GM12878 (cell line): Measurements from ENCODE around the gene OTULIN. TPM values are rescaled to one million over a fixed set of nuclear protein-coding genes. Genes with fewer than 3 reads are reported as not detected.

Experiments used
- BCLAF1 ChIP-seq: fragments of 450-650 bp; IDR thresholded peaks from 2 replicates; pipeline ENCODE4 v1.6.1; 2017; ENCODE audit warnings: antibody characterized with exemption, mild to moderate bottlenecking, moderate library complexity
- CBFB ChIP-seq: IDR thresholded peaks from 2 replicates; pipeline ENCODE4 v1.6.1; 2016; ENCODE audit warnings: antibody characterized with exemption, low read depth
- CBX3 ChIP-seq: fragments of 200-600 bp; sonication (generic); IDR thresholded peaks from 2 replicates; pipeline ENCODE4 v1.6.1; 2016; ENCODE audit warnings: low read depth, borderline replicate concordance
- EED ChIP-seq: sonication (generic); IDR thresholded peaks from 2 replicates; pipeline ENCODE4 v1.6.1; 2016; ENCODE audit warnings: antibody characterized with exemption, low read depth
- FOXK2 ChIP-seq: fragments of 450-650 bp; IDR thresholded peaks from 2 replicates; pipeline ENCODE4 v1.6.1; 2017; ENCODE audit warnings: mild to moderate bottlenecking, moderate library complexity
- FOXM1 ChIP-seq: IDR thresholded peaks from 2 replicates; pipeline ENCODE4 v1.6.1; 2012; ENCODE audit warnings: low read depth, mild to moderate bottlenecking, inconsistent platforms, low read length, moderate library complexity
- KAT2A ChIP-seq: conservative IDR thresholded peaks from 2 replicates; pipeline ENCODE4 v1.6.1; 2011; ENCODE audit warnings: low read depth, low read length; ENCODE audit not compliant: control insufficient read depth
- KDM1A ChIP-seq: fragments of 200-600 bp; sonication (generic); IDR thresholded peaks from 2 replicates; pipeline ENCODE4 v1.6.1; 2016; ENCODE audit warnings: borderline replicate concordance
- MYB ChIP-seq: fragments of 150-350 bp; IDR thresholded peaks from 2 replicates; pipeline ENCODE4 v1.6.1; 2014; ENCODE audit warnings: mild to moderate bottlenecking, low read depth, low read length, borderline replicate concordance
- NR2C2 ChIP-seq: IDR thresholded peaks from 2 replicates; pipeline ENCODE4 v1.6.1; 2011; ENCODE audit warnings: borderline replicate concordance, low read depth; ENCODE audit not compliant: control insufficient read depth, insufficient read length
- POLR2A ChIP-seq: IDR thresholded peaks from 2 replicates; pipeline ENCODE4 v1.6.1; 2011; ENCODE audit warnings: low read depth, mild to moderate bottlenecking, low read length
- POU2F2 ChIP-seq: IDR thresholded peaks from 3 replicates; pipeline ENCODE4 v1.6.1; 2011; ENCODE audit warnings: low read depth, mild to moderate bottlenecking, low read length, borderline replicate concordance
- RBBP5 ChIP-seq: fragments of 200-600 bp; sonication (generic); conservative IDR thresholded peaks from 2 replicates; pipeline ENCODE4 v1.6.1; 2016
- SMAD1 ChIP-seq: fragments of 450-650 bp; IDR thresholded peaks from 2 replicates; pipeline ENCODE4 v1.6.1; 2018; ENCODE audit warnings: mild to moderate bottlenecking, low read depth; ENCODE audit not compliant: partially characterized antibody
- SMC3 ChIP-seq: IDR thresholded peaks from 2 replicates; pipeline ENCODE4 v1.6.1; 2011; ENCODE audit warnings: low read length, improper control_type of control experiment, borderline replicate concordance
- SREBF1 ChIP-seq: IDR thresholded peaks from 2 replicates; pipeline ENCODE4 v1.6.1; 2012; ENCODE audit warnings: mild to moderate bottlenecking, low read length
- STAT1 ChIP-seq: fragments of 450-650 bp; conservative IDR thresholded peaks from 2 replicates; pipeline ENCODE4 v1.6.1; 2014; ENCODE audit warnings: antibody characterized with exemption, mild to moderate bottlenecking
- STAT3 ChIP-seq: IDR thresholded peaks from 2 replicates; pipeline ENCODE4 v1.6.1; 2011; ENCODE audit warnings: low read depth, low read length, improper control_type of control experiment
- SUPT20H ChIP-seq: IDR thresholded peaks from 2 replicates; pipeline ENCODE4 v1.6.1; 2011; ENCODE audit warnings: low read depth, mild to moderate bottlenecking, low read length, moderate library complexity, borderline replicate concordance; ENCODE audit not compliant: control insufficient read depth
- ZBED1 ChIP-seq: IDR thresholded peaks from 2 replicates; pipeline ENCODE4 v1.6.1; 2016; ENCODE audit warnings: borderline replicate concordance
- polyA plus RNA-seq, 11 experiments: library from polyadenylated mRNA; depleted of rRNA in 4 of 11; unstranded in 6 of 11; stranded (reverse) in 5 of 11; fragments of >200 nt; fragmentation: Nextera tagmentation in 4 of 11; fragmentation: Illumina TruSeq in 1 of 11; extraction: Ambion mirVana in 4 of 11; extraction: Trizol in 1 of 11; gene quantifications; 1 replicate in 1 of 11; 2 replicates in 10 of 11; pipeline versions ENCODE4 v1.2.1 to v1.2.3, GENCODE V29; 2011 to 2016; ENCODE audit warnings: inconsistent platforms in 2 of 11, missing spikeins in 2 of 11, low read depth in 1 of 11
- total RNA-seq, 4 experiments: library from RNA; depleted of rRNA in 3 of 4; stranded (reverse); fragments of >200 nt in 3 of 4; fragmentation: Illumina TruSeq in 1 of 4; extraction: Trizol in 1 of 4; gene quantifications; 2 replicates each; pipeline versions ENCODE4 v1.2.1 to v1.2.3, GENCODE V29; 2013 to 2021
- TF ChIP-seq, protein P1 (sequence below): fragments of 450-650 bp; IDR thresholded peaks from 2 replicates; pipeline ENCODE4 v1.6.1; 2017; ENCODE audit warnings: mild to moderate bottlenecking, low read depth, inconsistent platforms; ENCODE audit not compliant: poor library complexity, severe bottlenecking
- TF ChIP-seq, protein P2 (sequence below): fragments of 450-650 bp; IDR thresholded peaks from 2 replicates; pipeline ENCODE4 v1.6.1; 2016; ENCODE audit warnings: mild to moderate bottlenecking
- TF ChIP-seq, protein P3 (sequence below): fragments of 450-650 bp; IDR thresholded peaks from 2 replicates; pipeline ENCODE4 v1.6.1; 2017; ENCODE audit warnings: mild to moderate bottlenecking, moderate library complexity

The OTULIN gene
- total and polyA plus RNA-seq, 10 of the 15 experiments (the other 5 are each of a cell fraction or from before 2014, with no cell fraction given), result 6.6 to 70.5 (median 28.7) TPM

DNA sequence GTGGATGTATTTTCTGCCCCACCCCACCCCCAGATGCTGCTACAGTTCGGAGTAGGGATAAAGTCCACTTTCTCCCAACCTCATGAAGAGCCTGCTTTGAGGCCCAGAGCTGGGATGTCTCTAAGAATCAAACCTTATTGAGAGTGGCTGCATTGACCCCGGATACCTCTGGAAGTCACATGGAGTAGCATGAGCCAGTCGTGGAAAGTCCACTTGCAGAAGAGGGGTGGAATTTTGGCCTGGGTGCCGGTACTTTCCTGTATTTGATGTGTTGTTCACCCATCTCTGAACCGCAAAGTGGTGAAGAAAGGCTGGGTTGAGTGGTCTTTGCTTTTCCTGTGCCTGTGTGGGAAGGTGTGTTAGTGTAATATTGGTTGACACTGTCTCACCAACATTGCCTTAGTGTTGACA, 3.7 kb downstream of the OTULIN start (continued):
- TF ChIP-seq, protein P1, sequence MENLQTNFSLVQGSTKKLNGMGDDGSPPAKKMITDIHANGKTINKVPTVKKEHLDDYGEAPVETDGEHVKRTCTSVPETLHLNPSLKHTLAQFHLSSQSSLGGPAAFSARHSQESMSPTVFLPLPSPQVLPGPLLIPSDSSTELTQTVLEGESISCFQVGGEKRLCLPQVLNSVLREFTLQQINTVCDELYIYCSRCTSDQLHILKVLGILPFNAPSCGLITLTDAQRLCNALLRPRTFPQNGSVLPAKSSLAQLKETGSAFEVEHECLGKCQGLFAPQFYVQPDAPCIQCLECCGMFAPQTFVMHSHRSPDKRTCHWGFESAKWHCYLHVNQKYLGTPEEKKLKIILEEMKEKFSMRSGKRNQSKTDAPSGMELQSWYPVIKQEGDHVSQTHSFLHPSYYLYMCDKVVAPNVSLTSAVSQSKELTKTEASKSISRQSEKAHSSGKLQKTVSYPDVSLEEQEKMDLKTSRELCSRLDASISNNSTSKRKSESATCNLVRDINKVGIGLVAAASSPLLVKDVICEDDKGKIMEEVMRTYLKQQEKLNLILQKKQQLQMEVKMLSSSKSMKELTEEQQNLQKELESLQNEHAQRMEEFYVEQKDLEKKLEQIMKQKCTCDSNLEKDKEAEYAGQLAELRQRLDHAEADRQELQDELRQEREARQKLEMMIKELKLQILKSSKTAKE, result peak; percentile 33
- no peak for TF ChIP-seq BCLAF1
- TF ChIP-seq, protein P2, sequence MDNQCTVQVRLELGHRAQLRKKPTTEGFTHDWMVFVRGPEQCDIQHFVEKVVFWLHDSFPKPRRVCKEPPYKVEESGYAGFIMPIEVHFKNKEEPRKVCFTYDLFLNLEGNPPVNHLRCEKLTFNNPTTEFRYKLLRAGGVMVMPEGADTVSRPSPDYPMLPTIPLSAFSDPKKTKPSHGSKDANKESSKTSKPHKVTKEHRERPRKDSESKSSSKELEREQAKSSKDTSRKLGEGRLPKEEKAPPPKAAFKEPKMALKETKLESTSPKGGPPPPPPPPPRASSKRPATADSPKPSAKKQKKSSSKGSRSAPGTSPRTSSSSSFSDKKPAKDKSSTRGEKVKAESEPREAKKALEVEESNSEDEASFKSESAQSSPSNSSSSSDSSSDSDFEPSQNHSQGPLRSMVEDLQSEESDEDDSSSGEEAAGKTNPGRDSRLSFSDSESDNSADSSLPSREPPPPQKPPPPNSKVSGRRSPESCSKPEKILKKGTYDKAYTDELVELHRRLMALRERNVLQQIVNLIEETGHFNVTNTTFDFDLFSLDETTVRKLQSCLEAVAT, result peak; percentile 61
- no peak for TF ChIP-seq STAT1
- TF ChIP-seq MYB, result no peak
- peak; percentile 39; the same call in 1 of the 2 replicates for TF ChIP-seq FOXM1
- no peak for TF ChIP-seq NR2C2
- TF ChIP-seq POLR2A, result no peak
- no peak for TF ChIP-seq SUPT20H
- TF ChIP-seq ZBED1, result no peak
- peak; percentile 64; the same call in 1 of the 2 replicates for TF ChIP-seq CBFB
- TF ChIP-seq, protein P3, sequence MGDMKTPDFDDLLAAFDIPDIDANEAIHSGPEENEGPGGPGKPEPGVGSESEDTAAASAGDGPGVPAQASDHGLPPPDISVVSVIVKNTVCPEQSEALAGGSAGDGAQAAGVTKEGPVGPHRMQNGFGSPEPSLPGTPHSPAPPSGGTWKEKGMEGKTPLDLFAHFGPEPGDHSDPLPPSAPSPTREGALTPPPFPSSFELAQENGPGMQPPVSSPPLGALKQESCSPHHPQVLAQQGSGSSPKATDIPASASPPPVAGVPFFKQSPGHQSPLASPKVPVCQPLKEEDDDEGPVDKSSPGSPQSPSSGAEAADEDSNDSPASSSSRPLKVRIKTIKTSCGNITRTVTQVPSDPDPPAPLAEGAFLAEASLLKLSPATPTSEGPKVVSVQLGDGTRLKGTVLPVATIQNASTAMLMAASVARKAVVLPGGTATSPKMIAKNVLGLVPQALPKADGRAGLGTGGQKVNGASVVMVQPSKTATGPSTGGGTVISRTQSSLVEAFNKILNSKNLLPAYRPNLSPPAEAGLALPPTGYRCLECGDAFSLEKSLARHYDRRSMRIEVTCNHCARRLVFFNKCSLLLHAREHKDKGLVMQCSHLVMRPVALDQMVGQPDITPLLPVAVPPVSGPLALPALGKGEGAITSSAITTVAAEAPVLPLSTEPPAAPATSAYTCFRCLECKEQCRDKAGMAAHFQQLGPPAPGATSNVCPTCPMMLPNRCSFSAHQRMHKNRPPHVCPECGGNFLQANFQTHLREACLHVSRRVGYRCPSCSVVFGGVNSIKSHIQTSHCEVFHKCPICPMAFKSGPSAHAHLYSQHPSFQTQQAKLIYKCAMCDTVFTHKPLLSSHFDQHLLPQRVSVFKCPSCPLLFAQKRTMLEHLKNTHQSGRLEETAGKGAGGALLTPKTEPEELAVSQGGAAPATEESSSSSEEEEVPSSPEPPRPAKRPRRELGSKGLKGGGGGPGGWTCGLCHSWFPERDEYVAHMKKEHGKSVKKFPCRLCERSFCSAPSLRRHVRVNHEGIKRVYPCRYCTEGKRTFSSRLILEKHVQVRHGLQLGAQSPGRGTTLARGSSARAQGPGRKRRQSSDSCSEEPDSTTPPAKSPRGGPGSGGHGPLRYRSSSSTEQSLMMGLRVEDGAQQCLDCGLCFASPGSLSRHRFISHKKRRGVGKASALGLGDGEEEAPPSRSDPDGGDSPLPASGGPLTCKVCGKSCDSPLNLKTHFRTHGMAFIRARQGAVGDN, result peak; percentile 50; the same call in 1 of the 2 replicates
- no peak for TF ChIP-seq SMAD1
- no peak for TF ChIP-seq SREBF1
- TF ChIP-seq FOXK2, result no peak
- no peak for TF ChIP-seq SMC3
- TF ChIP-seq RBBP5, result no peak
- TF ChIP-seq EED, result peak; percentile 78
- TF ChIP-seq KAT2A, result no peak
- TF ChIP-seq POU2F2, result no peak
- TF ChIP-seq KDM1A, result no peak
- no peak for TF ChIP-seq STAT3
- no peak for TF ChIP-seq CBX3
